H1 (cell line): ENCODE data around the gene GBP7. TPM values are rescaled to one million over a fixed set of nuclear protein-coding genes. Genes with fewer than 3 reads are reported as not detected.

Experiments used
- CTCF ChIA-PET: fragments of 300-600 bp; sonication (Branson Sonifier 250); formaldehyde crosslinking; loops from one replicate; lab custom pipeline; 2021; ENCODE audit not compliant: partially characterized antibody; lab: Charles Lee
- POLR2A ChIA-PET: fragments of 300-600 bp; sonication (Branson Sonifier 250); formaldehyde crosslinking; loops from one replicate; lab custom pipeline; 2021; ENCODE audit warnings: inconsistent platforms; ENCODE audit not compliant: partially characterized antibody; lab: Charles Lee
- DNase-seq, 2 experiments: peaks; one replicate each; pipeline versions ENCODE4 v3.0.0 to v3.0.0-alpha.2; 2010 to 2022; ENCODE audit warnings: low spot score in 2 of 2, low read depth in 1 of 2, mixed read lengths in 1 of 2
- FAIRE-seq: peaks from 2 replicates; lab custom pipeline; 2011; peaks lifted over from hg19 to GRCh38; lab: Jason Lieb, UNC
- H2AFZ ChIP-seq: 2 replicates; pipeline ENCODE4 v1.8.1; 2012; ENCODE audit warnings: low read length, inconsistent platforms
- H2AK5ac ChIP-seq: 2 replicates; pipeline ENCODE4 v1.6.1; 2013; ENCODE audit warnings: low read depth, low read length
- H2BK120ac ChIP-seq: replicated peaks from 2 replicates; pipeline ENCODE3; 2013; ENCODE audit warnings: low read depth, low read length, inconsistent platforms
- H2BK12ac ChIP-seq: 2 replicates; pipeline ENCODE4 v1.6.1; 2013; ENCODE audit warnings: low read depth, low read length
- H2BK15ac ChIP-seq: 2 replicates; pipeline ENCODE4 v1.6.1; 2013; ENCODE audit warnings: low read length
- H2BK20ac ChIP-seq: 2 replicates; pipeline ENCODE4 v1.6.1; 2013; ENCODE audit warnings: low read length
- H2BK5ac ChIP-seq: 2 replicates; pipeline ENCODE4 v1.6.1; 2013; ENCODE audit warnings: low read depth, low read length
- H3K14ac ChIP-seq: 2 replicates; pipeline ENCODE4 v1.6.1; 2013; ENCODE audit warnings: inconsistent platforms; ENCODE audit not compliant: insufficient read length
- H3K18ac ChIP-seq: 2 replicates; pipeline ENCODE4 v1.6.1; 2013; ENCODE audit warnings: low read length; ENCODE audit errors: extremely low read depth
- H3K23ac ChIP-seq: 2 replicates; pipeline ENCODE4 v1.6.1; 2013; ENCODE audit warnings: inconsistent platforms; ENCODE audit not compliant: insufficient read length
- H3K23me2 ChIP-seq: 2 replicates; pipeline ENCODE4 v1.6.1; 2013; ENCODE audit warnings: low read depth, low read length
- H3K27ac ChIP-seq: 2 replicates; pipeline ENCODE4 v1.6.1; 2011; ENCODE audit warnings: low read depth, low read length, inconsistent platforms
- H3K27me3 ChIP-seq, 4 experiments: replicated peaks in 1 of 4; 1 replicate in 1 of 4; 2 replicates in 3 of 4; pipeline versions ENCODE4 v1.6.1 to v1.8.1; 2011 to 2013; ENCODE audit warnings: low read length in 3 of 4, mild to moderate bottlenecking in 3 of 4, inconsistent platforms in 2 of 4, mixed read lengths in 2 of 4, moderate library complexity in 1 of 4; ENCODE audit not compliant: control insufficient read depth in 3 of 4, insufficient read depth in 3 of 4; ENCODE audit errors: extremely low read depth in 1 of 4
- H3K36me3 ChIP-seq, 4 experiments: 2 replicates each; pipeline versions ENCODE4 v1.6.1 to v1.8.1; 2011 to 2013; ENCODE audit warnings: mild to moderate bottlenecking in 4 of 4, low read length in 3 of 4, moderate library complexity in 2 of 4, control low read depth in 1 of 4, inconsistent platforms in 1 of 4; ENCODE audit not compliant: insufficient read depth in 4 of 4, control insufficient read depth in 2 of 4
- H3K4ac ChIP-seq: replicated peaks from 2 replicates; pipeline ENCODE3; 2013; ENCODE audit warnings: low read length, low read depth, mixed read lengths, inconsistent platforms; ENCODE audit not compliant: insufficient read length
- H3K4me1 ChIP-seq, 4 experiments: replicated peaks in 1 of 4; 1 replicate in 1 of 4; 2 replicates in 3 of 4; pipeline versions ENCODE4 v1.6.1 to v1.8.1; 2011 to 2013; ENCODE audit warnings: low read length in 3 of 4, inconsistent platforms in 2 of 4, mixed read lengths in 1 of 4; ENCODE audit not compliant: insufficient read depth in 4 of 4, control insufficient read depth in 3 of 4
- H3K4me2 ChIP-seq, 2 experiments: 2 replicates each; pipeline versions ENCODE4 v1.6.1 to v1.8.1; 2011 to 2013; ENCODE audit warnings: low read depth in 2 of 2, low read length in 2 of 2, control low read depth in 1 of 2, inconsistent platforms in 1 of 2, mild to moderate bottlenecking in 1 of 2; ENCODE audit not compliant: insufficient read depth in 1 of 2
- H3K4me3 ChIP-seq, 4 experiments: fragments of 200-600, 300-600 bp in 1 of 4; sonication (generic), shearing (Covaris generic), sonication (Bioruptor Twin) in 1 of 4; 2 replicates each; pipeline versions ENCODE4 v1.5.1 to v1.8.1; 2011 to 2016; ENCODE audit warnings: low read length in 4 of 4, low read depth in 3 of 4, control low read depth in 2 of 4, inconsistent platforms in 2 of 4, mild to moderate bottlenecking in 2 of 4, mixed read lengths in 1 of 4, moderate library complexity in 1 of 4; ENCODE audit not compliant: insufficient read depth in 2 of 4; ENCODE audit errors: extremely low read depth in 1 of 4
- H3K56ac ChIP-seq: replicated peaks from 2 replicates; pipeline ENCODE3; 2013; ENCODE audit warnings: low read depth, mild to moderate bottlenecking, mixed read lengths, low read length, inconsistent platforms; ENCODE audit not compliant: insufficient read length
- H3K79me1 ChIP-seq: 2 replicates; pipeline ENCODE4 v1.6.1; 2013; ENCODE audit warnings: low read depth, low read length, control low read depth
- H3K79me2 ChIP-seq, 2 experiments: 2 replicates each; pipeline versions ENCODE4 v1.6.1 to v1.8.1; 2012 to 2013; ENCODE audit warnings: low read length in 2 of 2, mild to moderate bottlenecking in 2 of 2, inconsistent platforms in 1 of 2; ENCODE audit not compliant: insufficient read depth in 2 of 2, control insufficient read depth in 1 of 2
- H3K9ac ChIP-seq, 4 experiments: replicated peaks in 1 of 4; 1 replicate in 1 of 4; 2 replicates in 3 of 4; pipeline versions ENCODE4 v1.6.1 to v1.8.1; 2011 to 2013; ENCODE audit warnings: low read depth in 3 of 4, low read length in 3 of 4, control low read depth in 2 of 4, mild to moderate bottlenecking in 2 of 4, moderate library complexity in 2 of 4, inconsistent platforms in 1 of 4; ENCODE audit errors: extremely low read depth in 1 of 4
- H3K9me3 ChIP-seq, 2 experiments: 2 replicates each; pipeline versions ENCODE4 v1.6.1 to v1.8.1; 2012 to 2013; ENCODE audit warnings: mild to moderate bottlenecking in 2 of 2, moderate library complexity in 2 of 2, control low read depth in 1 of 2, inconsistent platforms in 1 of 2, low read depth in 1 of 2, low read length in 1 of 2, mixed read lengths in 1 of 2; ENCODE audit not compliant: insufficient read depth in 2 of 2
- H4K20me1 ChIP-seq, 2 experiments: replicated peaks in 1 of 2; 2 replicates each; pipeline versions ENCODE3 to v1.8.1; 2011 to 2013; ENCODE audit warnings: inconsistent platforms in 2 of 2, low read length in 2 of 2, mild to moderate bottlenecking in 1 of 2; ENCODE audit not compliant: insufficient read depth in 2 of 2, control insufficient read depth in 1 of 2
- H4K5ac ChIP-seq: 2 replicates; pipeline ENCODE4 v1.6.1; 2013; ENCODE audit warnings: low read length, low read depth, mixed read lengths, inconsistent platforms; ENCODE audit not compliant: insufficient read length
- H4K8ac ChIP-seq: 2 replicates; pipeline ENCODE4 v1.8.0; 2013; ENCODE audit warnings: mild to moderate bottlenecking, moderate library complexity, low read length, inconsistent platforms; ENCODE audit not compliant: insufficient read depth; ENCODE audit errors: extremely low read depth
- H4K91ac ChIP-seq: replicated peaks from 2 replicates; pipeline ENCODE3; 2013; ENCODE audit warnings: low read length, mixed read lengths, inconsistent platforms; ENCODE audit not compliant: insufficient read length
- GTF2F1 ChIP-seq: IDR thresholded peaks from 2 replicates; pipeline ENCODE4 v1.6.1; 2012; ENCODE audit warnings: low read depth, low read length, improper control_type of control experiment, borderline replicate concordance
- JUND ChIP-seq: IDR thresholded peaks from 2 replicates; pipeline ENCODE4 v1.6.1; 2011; ENCODE audit warnings: mild to moderate bottlenecking, improper control_type of control experiment, low read length
- SIX5 ChIP-seq: IDR thresholded peaks from 2 replicates; pipeline ENCODE4 v1.6.1; 2011; ENCODE audit warnings: mild to moderate bottlenecking, low read depth, low read length
- TAF7 ChIP-seq: optimal IDR thresholded peaks from 2 replicates; pipeline ENCODE3; 2011; ENCODE audit warnings: low read depth, mild to moderate bottlenecking, inconsistent platforms, low read length, moderate library complexity, borderline replicate concordance
- TCF12 ChIP-seq: IDR thresholded peaks from 2 replicates; pipeline ENCODE4 v1.6.1; 2011; ENCODE audit warnings: low read depth, mild to moderate bottlenecking, low read length
- YY1 ChIP-seq: IDR thresholded peaks from 2 replicates; pipeline ENCODE4 v1.6.1; 2011; ENCODE audit warnings: low read depth, mild to moderate bottlenecking, low read length
- ZNF274 ChIP-seq: IDR thresholded peaks from 2 replicates; pipeline ENCODE4 v1.7.0; 2012; ENCODE audit warnings: low read length, borderline replicate concordance; ENCODE audit errors: extremely low read depth
- WGBS, 2 experiments: shearing (Covaris generic) in 1 of 2; methylation state at CpG; one replicate each; pipeline versions ENCODE4 v1.1.6 to v1.1.7; 2013 to 2015; ENCODE audit warnings: low lambda C conversion rate in 2 of 2, mixed read lengths in 2 of 2, inconsistent platforms in 1 of 2, low coverage in 1 of 2, missing lambda C conversion rate in 1 of 2; ENCODE audit not compliant: insufficient replicate concordance in 2 of 2, insufficient coverage in 1 of 2, insufficient read length in 1 of 2; ENCODE audit errors: extremely low coverage in 1 of 2, missing lambda C conversion rate in 1 of 2; 5-methylcytosine and 5-hydroxymethylcytosine counted together
- polyA plus RNA-seq, 7 experiments: library from polyadenylated mRNA; depleted of rRNA in 3 of 7; stranded (reverse) in 5 of 7; unstranded in 2 of 7; fragments of >200 nt in 5 of 7; fragments of 200-250 nt in 2 of 7; gene quantifications; 1 replicate in 5 of 7; 2 replicates in 1 of 7; 4 replicates in 1 of 7; pipeline versions ENCODE4 v1.2.1 to v1.2.3, GENCODE V29; 2011 to 2013; ENCODE audit warnings: missing spikeins in 2 of 7, mixed read lengths in 2 of 7
- total RNA-seq: library from RNA; stranded (reverse); fragmentation: NEBNext Ultra II Directional; extraction: Animal tissue kit (Norgen Biotek cat#: 25700); gene quantifications from 2 replicates; pipeline ENCODE4 v1.2.1, GENCODE V29; 2021
- TF ChIP-seq, protein P1 (sequence below): IDR thresholded peaks from 2 replicates; pipeline ENCODE4 v1.6.1; 2012; ENCODE audit warnings: inconsistent platforms

GBP7 gene
- total and polyA plus RNA-seq, 2 of the 8 experiments (the other 6 are each of a cell fraction or from before 2014, with no cell fraction given): not detected

DNA sequence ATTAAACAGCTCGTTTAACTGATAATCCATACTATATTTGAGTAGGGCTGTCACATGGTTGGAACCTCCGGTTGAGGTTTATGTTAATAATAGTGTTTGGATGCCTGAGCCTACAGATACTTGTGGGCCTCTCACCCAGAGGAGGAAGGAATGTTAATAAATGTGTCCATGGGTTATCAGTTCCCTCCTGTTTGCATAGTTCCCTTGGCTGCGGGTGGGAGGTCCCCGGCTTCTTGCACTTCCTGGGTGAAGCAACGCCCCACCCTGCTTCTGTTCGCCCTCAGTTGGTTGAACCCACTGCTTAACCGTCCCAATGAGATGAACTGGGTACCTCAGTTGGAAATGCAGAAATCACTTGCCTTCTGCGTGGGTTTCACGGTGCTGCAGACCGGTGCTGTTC is 87.2 kb downstream of the GBP7 start:
- no peak overlapping the region for H3K23ac ChIP-seq
- H2BK15ac ChIP-seq: no peak overlapping the region
- no peak overlapping the region for H3K14ac ChIP-seq
- no peaks in the 10 kb centered on the region for H4K20me1 ChIP-seq
- DNase-seq: no peak
- no peak overlapping the region for H3K18ac ChIP-seq
- H3K9ac ChIP-seq: no peak overlapping the region
- no peak overlapping the region for H3K4me3 ChIP-seq
- no peaks in the 10 kb centered on the region for H3K79me2 ChIP-seq
- H3K9me3 ChIP-seq: no peaks in the 10 kb centered on the region
- no peak overlapping the region for H2BK120ac ChIP-seq
- no peak overlapping the region; the same call in 1 of the 2 replicates for H4K8ac ChIP-seq
- no peak overlapping the region for H3K27ac ChIP-seq
- H3K56ac ChIP-seq: no peak overlapping the region
- H3K4me1 ChIP-seq: 0 out of 7 replicates have a peak, but pooled peaks cover 0 to 3% (median 0%) of the 10 kb centered on the region in 4 experiments
- H2AK5ac ChIP-seq: no peak overlapping the region
- H2BK5ac ChIP-seq: no peak overlapping the region
- no peak overlapping the region for H2BK20ac ChIP-seq
- 91% methylated on average over 10 of the region's 10 CpGs; no CpG with 5 or more reads in 1 of the 2 experiments for WGBS, 2 experiments
- ChIA-PET CTCF (interaction anchor here (1.0 to 1.2 kb wide), 3 partner anchors 36 to 368 kb away, joined by 3 to 4 read pairs (median 3); no protein-coding TSS in a partner anchor), POLR2A (no interaction called here)
- H3K4ac ChIP-seq: no peak overlapping the region
- no peaks in the 10 kb centered on the region for H3K27me3 ChIP-seq
- H2BK12ac ChIP-seq: no peak overlapping the region
- FAIRE-seq: no peak
- no peak overlapping the region for H4K5ac ChIP-seq
- H4K91ac ChIP-seq: no peak overlapping the region
- H3K4me2 ChIP-seq: no peak overlapping the region
- H3K79me1 ChIP-seq: no peaks in the 10 kb centered on the region
- no peaks in the 10 kb centered on the region for H3K23me2 ChIP-seq
- no peaks in the 10 kb centered on the region for H3K36me3 ChIP-seq
- no peak overlapping the region for H2AFZ ChIP-seq
- no peak for TF ChIP-seq GTF2F1
- TF ChIP-seq, protein P1, sequence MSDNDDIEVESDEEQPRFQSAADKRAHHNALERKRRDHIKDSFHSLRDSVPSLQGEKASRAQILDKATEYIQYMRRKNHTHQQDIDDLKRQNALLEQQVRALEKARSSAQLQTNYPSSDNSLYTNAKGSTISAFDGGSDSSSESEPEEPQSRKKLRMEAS: no peak
- no peak for TF ChIP-seq ZNF274
- no peak for TF ChIP-seq YY1
- no peak for TF ChIP-seq TCF12
- TF ChIP-seq SIX5: no peak
- TF ChIP-seq TAF7: no peak
- no peak for TF ChIP-seq JUND
